ENCODE measurements around the gene VPS35L.

GRCh38 chr16:19745286-19746010 is 189.9 kb downstream of the VPS35L start:
- TF ChIP-seq, protein P1, sequence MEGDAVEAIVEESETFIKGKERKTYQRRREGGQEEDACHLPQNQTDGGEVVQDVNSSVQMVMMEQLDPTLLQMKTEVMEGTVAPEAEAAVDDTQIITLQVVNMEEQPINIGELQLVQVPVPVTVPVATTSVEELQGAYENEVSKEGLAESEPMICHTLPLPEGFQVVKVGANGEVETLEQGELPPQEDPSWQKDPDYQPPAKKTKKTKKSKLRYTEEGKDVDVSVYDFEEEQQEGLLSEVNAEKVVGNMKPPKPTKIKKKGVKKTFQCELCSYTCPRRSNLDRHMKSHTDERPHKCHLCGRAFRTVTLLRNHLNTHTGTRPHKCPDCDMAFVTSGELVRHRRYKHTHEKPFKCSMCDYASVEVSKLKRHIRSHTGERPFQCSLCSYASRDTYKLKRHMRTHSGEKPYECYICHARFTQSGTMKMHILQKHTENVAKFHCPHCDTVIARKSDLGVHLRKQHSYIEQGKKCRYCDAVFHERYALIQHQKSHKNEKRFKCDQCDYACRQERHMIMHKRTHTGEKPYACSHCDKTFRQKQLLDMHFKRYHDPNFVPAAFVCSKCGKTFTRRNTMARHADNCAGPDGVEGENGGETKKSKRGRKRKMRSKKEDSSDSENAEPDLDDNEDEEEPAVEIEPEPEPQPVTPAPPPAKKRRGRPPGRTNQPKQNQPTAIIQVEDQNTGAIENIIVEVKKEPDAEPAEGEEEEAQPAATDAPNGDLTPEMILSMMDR (IDR thresholded peaks at IDR 0.05; ENCODE audit: insufficient read depth, low read depth, low read length): no peak
- no peak for TF ChIP-seq EZH2 (IDR thresholded peaks at IDR 0.05; ENCODE audit: insufficient read depth, low read length)

Measured in astrocyte (in vitro differentiated cells and primary cell).